BJ (cell line): ENCODE data around the gene SLC26A8. TPM values are rescaled to one million over a fixed set of nuclear protein-coding genes. Genes with fewer than 3 reads are reported as not detected.

Source experiments
- CTCF ChIA-PET: fragments of 350-600 bp; formaldehyde crosslinking; extraction: SDS; loops from one replicate; lab custom pipeline; 2021; ENCODE audit warnings: antibody characterized with exemption, inconsistent platforms; lab: Yijun Ruan, JAX
- POLR2A ChIA-PET: fragments of 300-600 bp; sonication (Branson Sonifier 250); formaldehyde crosslinking; extraction: SDS; loops from one replicate; lab custom pipeline; 2021; ENCODE audit warnings: antibody characterized with exemption; lab: Charles Lee
- DNase-seq: peaks from one replicate; pipeline ENCODE4 v3.0.0-alpha.2; 2011; ENCODE audit warnings: low read depth
- H3K27me3 ChIP-seq: 2 replicates; pipeline ENCODE4 v1.6.0; 2011; ENCODE audit warnings: low read length; ENCODE audit not compliant: control insufficient read depth, insufficient read depth
- H3K36me3 ChIP-seq: 2 replicates; pipeline ENCODE4 v1.5.1; 2011; ENCODE audit warnings: low read length; ENCODE audit not compliant: control insufficient read depth, insufficient read depth
- H3K4me3 ChIP-seq: 2 replicates; pipeline ENCODE4 v1.5.1; 2011; ENCODE audit warnings: low read depth, mild to moderate bottlenecking, control low read depth, low read length
- polyA plus RNA-seq: library from polyadenylated mRNA; depleted of rRNA; stranded (reverse); fragments of >200 nt; gene quantifications from 2 replicates; pipeline ENCODE4 v1.2.3, GENCODE V29; 2011
- TF ChIP-seq, protein P1 (sequence below): IDR thresholded peaks from 2 replicates; pipeline ENCODE4 v1.5.1; 2011; ENCODE audit warnings: low read depth, mild to moderate bottlenecking, control low read depth, inconsistent platforms, low read length, moderate library complexity; ENCODE audit not compliant: insufficient read depth

The SLC26A8 gene
- polyA plus RNA-seq, 1 experiment: not detected

GRCh38 chr6:36070252-36070651 is 45.8 kb upstream of the SLC26A8 start:
- Histone ChIP-seq H3K27me3 (no peaks in the 10 kb centered on the region), H3K4me3 (no peak overlapping the region), H3K36me3 (no peaks in the 10 kb centered on the region)
- ChIA-PET CTCF (interaction anchor here (1.4 kb wide), 1 partner anchor 25 kb away, joined by 5 read pairs; no protein-coding TSS in a partner anchor), POLR2A (no interaction called here)
- DNase-seq: no peak
- TF ChIP-seq, protein P1, sequence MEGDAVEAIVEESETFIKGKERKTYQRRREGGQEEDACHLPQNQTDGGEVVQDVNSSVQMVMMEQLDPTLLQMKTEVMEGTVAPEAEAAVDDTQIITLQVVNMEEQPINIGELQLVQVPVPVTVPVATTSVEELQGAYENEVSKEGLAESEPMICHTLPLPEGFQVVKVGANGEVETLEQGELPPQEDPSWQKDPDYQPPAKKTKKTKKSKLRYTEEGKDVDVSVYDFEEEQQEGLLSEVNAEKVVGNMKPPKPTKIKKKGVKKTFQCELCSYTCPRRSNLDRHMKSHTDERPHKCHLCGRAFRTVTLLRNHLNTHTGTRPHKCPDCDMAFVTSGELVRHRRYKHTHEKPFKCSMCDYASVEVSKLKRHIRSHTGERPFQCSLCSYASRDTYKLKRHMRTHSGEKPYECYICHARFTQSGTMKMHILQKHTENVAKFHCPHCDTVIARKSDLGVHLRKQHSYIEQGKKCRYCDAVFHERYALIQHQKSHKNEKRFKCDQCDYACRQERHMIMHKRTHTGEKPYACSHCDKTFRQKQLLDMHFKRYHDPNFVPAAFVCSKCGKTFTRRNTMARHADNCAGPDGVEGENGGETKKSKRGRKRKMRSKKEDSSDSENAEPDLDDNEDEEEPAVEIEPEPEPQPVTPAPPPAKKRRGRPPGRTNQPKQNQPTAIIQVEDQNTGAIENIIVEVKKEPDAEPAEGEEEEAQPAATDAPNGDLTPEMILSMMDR: no peak

DNA sequence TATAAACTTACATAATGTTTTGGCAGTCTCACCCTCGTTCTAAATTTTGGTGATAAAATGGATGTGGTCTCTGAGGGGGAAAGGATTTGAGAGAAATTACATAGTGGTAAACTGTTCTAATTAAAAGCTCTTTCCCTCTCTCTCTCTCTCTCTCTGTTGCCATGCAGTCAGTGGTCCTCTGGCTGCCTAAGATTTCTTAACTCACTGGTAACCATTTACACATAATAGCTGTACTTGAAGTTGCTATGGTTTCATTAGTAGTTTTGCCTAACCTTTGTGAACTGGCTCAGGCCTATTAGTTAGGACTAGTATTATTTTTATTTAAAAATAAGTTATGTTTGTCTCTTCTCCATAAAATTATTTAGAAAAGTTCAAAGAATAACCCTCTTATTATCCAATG is 45.1 kb upstream of the SLC26A8 start:
- ChIA-PET CTCF (interaction anchor here (1.4 kb wide), 1 partner anchor 25 kb away, joined by 5 read pairs; no protein-coding TSS in a partner anchor), POLR2A (no interaction called here)
- H3K27me3 ChIP-seq: no peaks in the 10 kb centered on the region
- H3K36me3 ChIP-seq: no peaks in the 10 kb centered on the region
- TF ChIP-seq, protein P1: no peak
- H3K4me3 ChIP-seq: no peak overlapping the region
- DNase-seq: no peak

GRCh38 chr6:36068586-36068985 is 44.1 kb upstream of the SLC26A8 start:
- POLR2A ChIA-PET: interaction anchor here (0.6 kb wide), 1 partner anchor 35 kb away, joined by 3 read pairs; no protein-coding TSS in a partner anchor
- Histone ChIP-seq H3K27me3 (no peaks in the 10 kb centered on the region), H3K36me3 (no peaks in the 10 kb centered on the region), H3K4me3 (no peak overlapping the region)
- CTCF ChIA-PET: interaction anchor here (1.3 kb wide), 1 partner anchor 27 kb away, joined by 3 read pairs; no protein-coding TSS in a partner anchor
- DNase-seq: no peak
- TF ChIP-seq, protein P1: no peak

GRCh38 chr6:36068012-36068392 is 43.6 kb upstream of the SLC26A8 start:
- DNase-seq: no peak
- Histone ChIP-seq H3K36me3 (no peaks in the 10 kb centered on the region), H3K4me3 (no peak overlapping the region), H3K27me3 (no peaks in the 10 kb centered on the region)
- ChIA-PET CTCF (interaction anchor here (1.3 kb wide), 1 partner anchor 28 kb away, joined by 3 read pairs; no protein-coding TSS in a partner anchor), POLR2A (no interaction called here)
- TF ChIP-seq, protein P1: no peak

DNA sequence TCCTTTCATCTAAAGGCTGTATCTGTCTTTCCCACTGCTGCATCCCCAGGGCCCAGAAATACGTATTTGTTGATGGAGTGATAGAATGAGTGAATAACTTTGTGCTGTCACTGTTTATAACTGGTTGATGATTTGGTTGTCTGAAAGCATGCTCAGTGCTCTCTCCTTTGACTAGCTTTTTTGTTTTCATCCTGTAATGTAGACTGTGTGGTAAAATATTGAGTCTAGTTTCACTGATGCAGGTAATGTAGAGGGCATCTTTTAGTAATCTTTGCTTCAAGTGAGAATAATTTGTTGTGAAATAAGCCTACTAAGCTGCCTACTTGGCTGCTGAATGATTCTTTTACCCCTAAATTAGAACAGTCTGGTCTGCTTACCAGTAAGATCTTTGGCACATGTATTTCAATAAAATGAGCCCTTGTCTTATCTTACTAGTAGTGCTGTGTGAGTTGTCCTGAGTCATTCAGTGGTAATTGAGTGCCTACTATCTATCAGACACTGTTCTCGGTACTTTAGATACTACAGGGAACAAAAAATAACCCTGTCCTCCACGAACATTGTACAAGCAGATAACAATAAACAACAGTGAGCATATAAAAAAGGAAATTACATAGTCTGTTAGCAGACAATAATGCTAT is 43.1 kb upstream of the SLC26A8 start:
- no peak for DNase-seq
- Histone ChIP-seq H3K36me3 (no peaks in the 10 kb centered on the region), H3K4me3 (no peak overlapping the region), H3K27me3 (no peaks in the 10 kb centered on the region)
- ChIA-PET POLR2A (no interaction called here), CTCF (interaction anchor here (1.3 kb wide), 1 partner anchor 28 kb away, joined by 3 read pairs; no protein-coding TSS in a partner anchor)
- TF ChIP-seq, protein P1: no peak
